Fibroblast of lung (primary cell): ENCODE measurements around the gene DSG2. TPM values are rescaled to one million over a fixed set of nuclear protein-coding genes. Genes with fewer than 3 reads are reported as not detected.

ENCODE experiments used
- DNase-seq, 2 donors: peaks; one replicate each; pipeline versions ENCODE4 v3.0.0 to v3.0.0-alpha.2; 2010; ENCODE audit warnings: low read depth in 2 of 2
- H2AFZ ChIP-seq: 2 replicates; pipeline ENCODE4 v1.5.1; 2012; ENCODE audit warnings: low read length, control low read depth, inconsistent platforms
- H3K27ac ChIP-seq: 2 replicates; pipeline ENCODE4 v1.5.1; 2011; ENCODE audit warnings: low read length, control low read depth; ENCODE audit not compliant: insufficient read depth
- H3K27me3 ChIP-seq: 2 replicates; pipeline ENCODE4 v1.5.1; 2011; ENCODE audit warnings: mild to moderate bottlenecking, low read length; ENCODE audit not compliant: control insufficient read depth, insufficient read depth
- H3K36me3 ChIP-seq: 2 replicates; pipeline ENCODE4 v1.5.1; 2011; ENCODE audit warnings: low read length; ENCODE audit not compliant: control insufficient read depth, insufficient read depth
- H3K4me1 ChIP-seq: 2 replicates; pipeline ENCODE4 v1.5.1; 2011; ENCODE audit warnings: low read length; ENCODE audit not compliant: control insufficient read depth, insufficient read depth; ENCODE audit errors: extremely low read depth
- H3K4me2 ChIP-seq: 2 replicates; pipeline ENCODE4 v1.5.1; 2011; ENCODE audit warnings: low read length, control low read depth; ENCODE audit not compliant: insufficient read depth; ENCODE audit errors: extremely low read depth
- H3K4me3 ChIP-seq, 4 experiments: fragments of 200-600 bp in 1 of 4; sonication (generic) in 1 of 4; replicated peaks in 1 of 4; 2 replicates each; pipeline ENCODE4 v1.5.1; 2011 to 2016; ENCODE audit warnings: low read length in 4 of 4, low read depth in 3 of 4, mild to moderate bottlenecking in 3 of 4, control low read depth in 2 of 4, inconsistent platforms in 1 of 4, mixed read lengths in 1 of 4; ENCODE audit not compliant: insufficient read depth in 1 of 4; ENCODE audit errors: control extremely low read depth in 1 of 4
- H3K79me2 ChIP-seq: 2 replicates; pipeline ENCODE4 v1.5.1; 2012; ENCODE audit warnings: mild to moderate bottlenecking, low read length, inconsistent platforms; ENCODE audit not compliant: control insufficient read depth, insufficient read depth
- H3K9ac ChIP-seq: 2 replicates; pipeline ENCODE4 v1.5.1; 2011; ENCODE audit warnings: mild to moderate bottlenecking, low read length, control low read depth; ENCODE audit not compliant: insufficient read depth
- H3K9me3 ChIP-seq: 2 replicates; pipeline ENCODE4 v1.5.1; 2012; ENCODE audit warnings: low read depth, low read length; ENCODE audit not compliant: control insufficient read depth, insufficient read depth
- H4K20me1 ChIP-seq: 2 replicates; pipeline ENCODE4 v1.5.1; 2011; ENCODE audit warnings: low read length; ENCODE audit not compliant: control insufficient read depth, insufficient read depth; ENCODE audit errors: extremely low read depth
- EZH2 ChIP-seq: IDR thresholded peaks from 2 replicates; pipeline ENCODE4 v1.5.1; 2012; ENCODE audit warnings: low read length, control low read depth, mild to moderate bottlenecking; ENCODE audit errors: missing control alignments
- polyA plus RNA-seq, 2 donors: library from polyadenylated mRNA; depleted of rRNA in 1 of 2; stranded (reverse) in 1 of 2; unstranded in 1 of 2; fragments of >200 nt; gene quantifications; 2 replicates each; pipeline ENCODE4 v1.2.1, GENCODE V29; 2011 to 2012; ENCODE audit warnings: missing spikeins in 1 of 2
- total RNA-seq: library from RNA; depleted of rRNA; stranded (reverse); fragments of >200 nt; gene quantifications from 2 replicates; pipeline ENCODE4 v1.2.1, GENCODE V29; 2014
- TF ChIP-seq, protein P1 (sequence below), 2 donors: IDR thresholded peaks in 1 of 2; conservative IDR thresholded peaks in 1 of 2; 1 replicate in 1 of 2; 2 replicates in 1 of 2; pipeline ENCODE4 v1.5.1; 2011 to 2012; ENCODE audit warnings: low read length in 2 of 2, control low read depth in 1 of 2, inconsistent platforms in 1 of 2, low read depth in 1 of 2, mild to moderate bottlenecking in 1 of 2

The DSG2 gene
- total and polyA plus RNA-seq, 2 donors (not counting 1 experiment from before 2014, with no cell fraction given): 0.33 to 1.1 TPM

GRCh38 chr18:31503011-31503410 is 5.0 kb downstream of the DSG2 start:
- H3K27ac ChIP-seq: no peak overlapping the region
- no peak overlapping the region for H3K4me3 ChIP-seq
- TF ChIP-seq, protein P1, sequence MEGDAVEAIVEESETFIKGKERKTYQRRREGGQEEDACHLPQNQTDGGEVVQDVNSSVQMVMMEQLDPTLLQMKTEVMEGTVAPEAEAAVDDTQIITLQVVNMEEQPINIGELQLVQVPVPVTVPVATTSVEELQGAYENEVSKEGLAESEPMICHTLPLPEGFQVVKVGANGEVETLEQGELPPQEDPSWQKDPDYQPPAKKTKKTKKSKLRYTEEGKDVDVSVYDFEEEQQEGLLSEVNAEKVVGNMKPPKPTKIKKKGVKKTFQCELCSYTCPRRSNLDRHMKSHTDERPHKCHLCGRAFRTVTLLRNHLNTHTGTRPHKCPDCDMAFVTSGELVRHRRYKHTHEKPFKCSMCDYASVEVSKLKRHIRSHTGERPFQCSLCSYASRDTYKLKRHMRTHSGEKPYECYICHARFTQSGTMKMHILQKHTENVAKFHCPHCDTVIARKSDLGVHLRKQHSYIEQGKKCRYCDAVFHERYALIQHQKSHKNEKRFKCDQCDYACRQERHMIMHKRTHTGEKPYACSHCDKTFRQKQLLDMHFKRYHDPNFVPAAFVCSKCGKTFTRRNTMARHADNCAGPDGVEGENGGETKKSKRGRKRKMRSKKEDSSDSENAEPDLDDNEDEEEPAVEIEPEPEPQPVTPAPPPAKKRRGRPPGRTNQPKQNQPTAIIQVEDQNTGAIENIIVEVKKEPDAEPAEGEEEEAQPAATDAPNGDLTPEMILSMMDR (conservative IDR thresholded peaks at IDR 0.05 in 1 of 2, IDR thresholded peaks at IDR 0.05 in 1 of 2; ENCODE audit: low read depth in 1 of 2, low read length in 2 of 2): no peak
- no peak for TF ChIP-seq EZH2
- no peaks in the 10 kb centered on the region for H3K4me1 ChIP-seq
- no peak overlapping the region for H2AFZ ChIP-seq
- no peak for DNase-seq
- no peaks in the 10 kb centered on the region for H3K9me3 ChIP-seq
- no peaks in the 10 kb centered on the region for H3K36me3 ChIP-seq
- H4K20me1 ChIP-seq: no peaks in the 10 kb centered on the region
- H3K79me2 ChIP-seq: no peaks in the 10 kb centered on the region
- H3K9ac ChIP-seq: no peak overlapping the region
- H3K4me2 ChIP-seq: no peak overlapping the region
- peaks cover 3% of the 10 kb centered on the region for H3K27me3 ChIP-seq

GRCh38 chr18:31504455-31505147 is 6.6 kb downstream of the DSG2 start:
- Histone ChIP-seq H4K20me1 (no peaks in the 10 kb centered on the region), H3K4me3 (no peak overlapping the region), H3K27ac (no peak overlapping the region), H3K27me3 (no peaks in the 10 kb centered on the region), H3K4me1 (no peaks in the 10 kb centered on the region), H3K79me2 (no peaks in the 10 kb centered on the region), H3K9me3 (no peaks in the 10 kb centered on the region), H3K36me3 (no peaks in the 10 kb centered on the region), H3K4me2 (no peak overlapping the region), H3K9ac (no peak overlapping the region), H2AFZ (no peak overlapping the region)
- no peak for TF ChIP-seq EZH2
- no peak for DNase-seq

- DNase-seq: no peak
- Histone ChIP-seq H4K20me1 (no peaks in the 10 kb centered on the region), H3K9ac (no peak overlapping the region), H3K36me3 (no peaks in the 10 kb centered on the region), H3K27ac (no peak overlapping the region), H3K27me3 (no peaks in the 10 kb centered on the region), H2AFZ (no peak overlapping the region), H3K4me1 (no peaks in the 10 kb centered on the region), H3K9me3 (no peaks in the 10 kb centered on the region), H3K79me2 (no peaks in the 10 kb centered on the region), H3K4me3 (no peak overlapping the region), H3K4me2 (no peak overlapping the region)
- TF ChIP-seq, protein P1 (conservative IDR thresholded peaks at IDR 0.05 in 1 of 2, IDR thresholded peaks at IDR 0.05 in 1 of 2; ENCODE audit: low read depth in 1 of 2, low read length in 2 of 2): no peak
- TF ChIP-seq EZH2: no peak
These were observed 7.2 kb downstream of the DSG2 start for GRCh38 chr18:31505156-31505555.
